Measurements from ENCODE around the gene DUOXA1. TPM values are rescaled to one million over a fixed set of nuclear protein-coding genes. Genes with fewer than 3 reads are reported as not detected.
A peak's percentile ranks its signal among the peaks of the same experiment; 100 is the strongest.

Gene DUOXA1
- polyA plus RNA-seq, 2 donors = 145 to 174 TPM

- 23 to 41% methylated on average over 42 to 57 of the region's 57 CpGs for WGBS, 2 donors
- H3K4me3 ChIP-seq (ENCODE audit: low read depth in 1 of 2, low read length in 2 of 2) = no peak overlapping the region
- peaks cover 6 to 12% of the 10 kb centered on the region in 2 donors for H3K4me1 ChIP-seq (ENCODE audit: control insufficient read depth in 2 of 2, insufficient read depth in 2 of 2, low read length in 1 of 2)
- H3K27me3 ChIP-seq (ENCODE audit: control insufficient read depth in 1 of 2, insufficient read depth in 2 of 2, low read length in 2 of 2) = no peaks in the 10 kb centered on the region
- peaks cover 0 to 34% of the 10 kb centered on the region in 2 donors for H3K36me3 ChIP-seq (ENCODE audit: control insufficient read depth in 2 of 2, insufficient read depth in 2 of 2, low read length in 1 of 2)
- no peaks in the 10 kb centered on the region for H3K9me3 ChIP-seq (ENCODE audit: control insufficient read depth in 2 of 2, insufficient read depth in 1 of 2, low read depth in 1 of 2, low read length in 1 of 2)
- peak overlapping the region in 1 of 2 donors; percentile 47 for H3K27ac ChIP-seq (ENCODE audit: low read depth in 2 of 2, low read length in 1 of 2)
Measured at GRCh38 chr15:45134682-45135604, 5.3 kb upstream of the DUOXA1 start.

DNA sequence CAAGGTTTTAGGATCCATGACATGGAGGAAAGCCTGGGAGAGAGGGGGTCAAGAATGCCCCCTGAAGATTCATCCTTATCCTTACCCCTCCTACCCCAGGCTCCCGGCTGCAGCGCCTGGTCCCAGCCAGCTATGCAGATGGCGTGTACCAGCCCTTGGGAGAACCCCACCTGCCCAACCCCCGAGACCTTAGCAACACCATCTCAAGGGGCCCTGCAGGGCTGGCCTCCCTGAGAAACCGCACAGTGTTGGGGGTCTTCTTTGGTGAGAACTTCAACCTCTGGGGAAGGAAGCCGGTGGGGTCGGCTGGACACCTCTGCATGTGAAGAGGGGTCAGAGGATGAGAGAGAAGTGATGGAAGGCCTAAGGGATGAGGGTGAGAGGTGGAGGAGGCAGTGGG lies 4.4 kb upstream of the DUOXA1 start:
- 94% methylated on average over 7 of the region's 7 CpGs for WGBS, 2 donors
- Histone ChIP-seq H3K4me1 (ENCODE audit: control insufficient read depth in 2 of 2, insufficient read depth in 2 of 2, low read length in 1 of 2) (peaks cover 6 to 12% of the 10 kb centered on the region in 2 donors), H3K36me3 (ENCODE audit: control insufficient read depth in 2 of 2, insufficient read depth in 2 of 2, low read length in 1 of 2) (peaks cover 0 to 25% of the 10 kb centered on the region in 2 donors), H3K9me3 (ENCODE audit: control insufficient read depth in 2 of 2, insufficient read depth in 1 of 2, low read depth in 1 of 2, low read length in 1 of 2) (no peaks in the 10 kb centered on the region), H3K27ac (ENCODE audit: low read depth in 2 of 2, low read length in 1 of 2) (no peak overlapping the region), H3K27me3 (ENCODE audit: control insufficient read depth in 1 of 2, insufficient read depth in 2 of 2, low read length in 2 of 2) (no peaks in the 10 kb centered on the region), H3K4me3 (ENCODE audit: low read depth in 1 of 2, low read length in 2 of 2) (no peak overlapping the region)

DNA sequence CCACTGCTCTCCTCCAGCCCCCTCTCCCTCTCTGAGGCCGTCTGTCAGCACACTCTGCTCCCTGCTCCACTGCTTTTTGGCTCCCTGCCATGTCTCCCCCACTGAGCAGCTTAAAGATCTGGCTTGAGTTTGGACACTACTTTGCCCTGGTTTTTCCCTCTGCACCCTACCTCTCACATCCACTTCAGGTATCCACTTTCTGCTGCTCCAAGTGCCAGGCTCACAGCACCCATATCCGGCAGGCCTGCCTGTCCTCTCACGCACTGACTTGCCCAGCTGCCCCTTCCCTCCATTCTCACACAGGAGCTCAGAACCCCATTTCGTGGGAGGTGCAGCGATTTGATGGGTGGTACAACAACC lies 3.9 kb upstream of the DUOXA1 start:
- Histone ChIP-seq H3K4me3 (ENCODE audit: low read depth in 1 of 2, low read length in 2 of 2) (no peak overlapping the region), H3K27ac (ENCODE audit: low read depth in 2 of 2, low read length in 1 of 2) (no peak overlapping the region), H3K4me1 (ENCODE audit: control insufficient read depth in 2 of 2, insufficient read depth in 2 of 2, low read length in 1 of 2) (peaks cover 6 to 12% of the 10 kb centered on the region in 2 donors), H3K27me3 (ENCODE audit: control insufficient read depth in 1 of 2, insufficient read depth in 2 of 2, low read length in 2 of 2) (no peaks in the 10 kb centered on the region), H3K9me3 (ENCODE audit: control insufficient read depth in 2 of 2, insufficient read depth in 1 of 2, low read depth in 1 of 2, low read length in 1 of 2) (no peaks in the 10 kb centered on the region), H3K36me3 (ENCODE audit: control insufficient read depth in 2 of 2, insufficient read depth in 2 of 2, low read length in 1 of 2) (peaks cover 0 to 21% of the 10 kb centered on the region in 2 donors)
- WGBS, 2 donors = 50 to 51% methylated on average over 5 of the region's 5 CpGs

DNA sequence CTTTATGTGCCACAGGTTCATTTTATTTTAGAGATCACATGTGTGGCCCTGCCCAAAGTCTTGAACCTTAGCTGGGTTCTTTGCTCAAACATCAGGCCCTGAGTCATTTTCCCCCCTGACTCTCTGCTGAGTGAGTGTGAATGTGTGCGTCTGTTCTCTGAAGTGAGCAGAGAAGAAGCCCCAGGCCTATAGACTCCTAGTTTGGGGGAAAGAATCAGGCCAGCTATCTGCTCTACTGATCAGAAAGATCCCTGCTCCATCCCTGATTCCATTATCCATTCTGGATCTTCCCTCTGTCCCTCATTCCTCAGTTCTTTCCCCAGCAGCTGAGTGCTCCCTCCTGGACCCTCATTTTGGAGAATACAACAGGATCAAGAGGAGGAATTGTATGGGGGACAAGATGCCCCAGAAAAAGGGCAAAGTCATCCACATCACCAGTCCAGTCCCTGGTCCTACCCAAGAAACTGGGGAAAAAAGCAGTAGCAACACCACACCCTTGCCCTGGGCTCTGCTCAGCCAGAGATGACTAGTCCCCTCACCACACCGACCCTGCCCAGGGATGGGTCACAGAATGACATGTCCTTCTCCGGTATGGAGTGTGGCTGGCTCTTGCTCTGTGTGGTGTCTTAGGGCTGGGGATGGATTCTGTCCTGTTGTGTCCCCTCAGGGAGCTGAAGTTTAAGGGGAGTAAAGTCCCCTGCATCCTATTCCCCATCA lies 3.3 kb upstream of the DUOXA1 start:
- H3K36me3 ChIP-seq (ENCODE audit: control insufficient read depth in 2 of 2, insufficient read depth in 2 of 2, low read length in 1 of 2) = peaks cover 0 to 18% of the 10 kb centered on the region in 2 donors
- H3K4me3 ChIP-seq (ENCODE audit: low read depth in 1 of 2, low read length in 2 of 2) = no peak overlapping the region
- no peak overlapping the region for H3K27ac ChIP-seq (ENCODE audit: low read depth in 2 of 2, low read length in 1 of 2)
- H3K4me1 ChIP-seq (ENCODE audit: control insufficient read depth in 2 of 2, insufficient read depth in 2 of 2, low read length in 1 of 2) = peaks cover 6 to 12% of the 10 kb centered on the region in 2 donors
- no peaks in the 10 kb centered on the region for H3K9me3 ChIP-seq (ENCODE audit: control insufficient read depth in 2 of 2, insufficient read depth in 1 of 2, low read depth in 1 of 2, low read length in 1 of 2)
- WGBS, 2 donors = 52 to 65% methylated on average over 3 of the region's 3 CpGs
- H3K27me3 ChIP-seq (ENCODE audit: control insufficient read depth in 1 of 2, insufficient read depth in 2 of 2, low read length in 2 of 2) = no peaks in the 10 kb centered on the region

DNA sequence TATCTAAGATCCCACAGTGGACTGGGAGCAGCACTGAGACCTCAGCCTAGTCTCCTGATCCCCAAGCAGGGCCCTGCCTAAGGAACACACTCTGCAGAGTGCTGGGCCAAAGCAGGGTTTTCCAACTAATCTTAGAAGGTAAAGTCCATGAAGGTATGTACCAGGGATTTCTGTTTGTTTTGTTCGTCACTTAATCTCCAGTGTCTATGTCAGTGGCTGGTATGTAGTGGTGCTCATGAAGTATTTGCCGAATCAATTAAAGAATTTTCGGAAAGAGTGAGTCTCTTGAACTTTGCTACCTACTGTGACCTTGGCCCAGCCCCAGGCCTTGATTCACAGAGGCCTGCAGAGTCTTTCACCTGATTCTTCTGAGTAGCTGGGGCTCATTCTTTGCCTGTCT lies 1.8 kb upstream of the DUOXA1 start:
- 77 to 85% methylated on average over 3 of the region's 3 CpGs for WGBS, 2 donors
- no peaks in the 10 kb centered on the region for H3K27me3 ChIP-seq (ENCODE audit: control insufficient read depth in 1 of 2, insufficient read depth in 2 of 2, low read length in 2 of 2)
- peak overlapping the region in 1 of 2 donors; percentile 72 for H3K4me3 ChIP-seq (ENCODE audit: low read depth in 1 of 2, low read length in 2 of 2)
- no peaks in the 10 kb centered on the region for H3K9me3 ChIP-seq (ENCODE audit: control insufficient read depth in 2 of 2, insufficient read depth in 1 of 2, low read depth in 1 of 2, low read length in 1 of 2)
- peaks cover 0 to 13% of the 10 kb centered on the region in 2 donors for H3K36me3 ChIP-seq (ENCODE audit: control insufficient read depth in 2 of 2, insufficient read depth in 2 of 2, low read length in 1 of 2)
- no peak overlapping the region for H3K27ac ChIP-seq (ENCODE audit: low read depth in 2 of 2, low read length in 1 of 2)
- H3K4me1 ChIP-seq (ENCODE audit: control insufficient read depth in 2 of 2, insufficient read depth in 2 of 2, low read length in 1 of 2) = peaks cover 6 to 12% of the 10 kb centered on the region in 2 donors

DNA sequence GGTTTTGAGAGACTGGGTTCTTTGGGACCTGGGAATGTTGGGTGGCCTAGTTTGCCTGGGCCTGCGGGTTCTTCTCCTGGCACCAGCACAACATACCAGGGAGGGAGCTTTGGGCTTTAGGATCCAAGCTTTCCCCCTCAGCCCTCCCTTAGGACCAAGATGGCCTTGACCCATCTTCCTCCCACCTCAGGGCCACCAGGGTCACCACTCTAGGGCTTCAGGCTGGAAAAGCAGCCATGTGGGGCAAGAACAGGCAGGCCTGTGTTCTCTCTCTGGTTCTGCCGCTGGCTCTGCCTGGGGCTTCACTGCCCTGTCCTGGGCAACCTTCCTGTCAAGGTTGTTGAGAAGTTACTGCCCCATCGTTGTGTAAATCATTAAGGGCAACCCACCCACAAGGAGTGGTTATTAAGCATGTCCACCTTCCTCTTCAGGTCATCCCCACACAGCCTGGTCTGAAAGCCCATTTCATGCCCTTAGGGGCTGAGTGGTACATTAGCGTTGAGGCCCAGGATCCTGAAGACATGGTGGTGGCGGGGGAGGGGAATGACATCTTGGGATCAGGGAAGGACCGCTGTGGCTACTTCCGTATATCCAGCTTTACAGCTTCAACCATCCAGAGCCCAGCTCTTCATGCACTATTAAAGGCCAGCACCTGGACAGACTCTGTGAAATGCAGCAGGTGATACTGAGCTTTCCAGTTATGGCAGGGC lies 767 bp upstream of the DUOXA1 start:
- peaks cover 6 to 12% of the 10 kb centered on the region in 2 donors for H3K4me1 ChIP-seq (ENCODE audit: control insufficient read depth in 2 of 2, insufficient read depth in 2 of 2, low read length in 1 of 2)
- peak overlapping the region; percentile 85 to 93 for H3K27ac ChIP-seq (ENCODE audit: low read depth in 2 of 2, low read length in 1 of 2)
- H3K36me3 ChIP-seq (ENCODE audit: control insufficient read depth in 2 of 2, insufficient read depth in 2 of 2, low read length in 1 of 2) = peaks cover 0 to 12% of the 10 kb centered on the region in 2 donors
- no peaks in the 10 kb centered on the region for H3K27me3 ChIP-seq (ENCODE audit: control insufficient read depth in 1 of 2, insufficient read depth in 2 of 2, low read length in 2 of 2)
- H3K9me3 ChIP-seq (ENCODE audit: control insufficient read depth in 2 of 2, insufficient read depth in 1 of 2, low read depth in 1 of 2, low read length in 1 of 2) = no peaks in the 10 kb centered on the region
- WGBS, 2 donors = 58 to 76% methylated on average over 7 of the region's 7 CpGs
- H3K4me3 ChIP-seq (ENCODE audit: low read depth in 1 of 2, low read length in 2 of 2) = peak overlapping the region; percentile 72 to 79

DNA sequence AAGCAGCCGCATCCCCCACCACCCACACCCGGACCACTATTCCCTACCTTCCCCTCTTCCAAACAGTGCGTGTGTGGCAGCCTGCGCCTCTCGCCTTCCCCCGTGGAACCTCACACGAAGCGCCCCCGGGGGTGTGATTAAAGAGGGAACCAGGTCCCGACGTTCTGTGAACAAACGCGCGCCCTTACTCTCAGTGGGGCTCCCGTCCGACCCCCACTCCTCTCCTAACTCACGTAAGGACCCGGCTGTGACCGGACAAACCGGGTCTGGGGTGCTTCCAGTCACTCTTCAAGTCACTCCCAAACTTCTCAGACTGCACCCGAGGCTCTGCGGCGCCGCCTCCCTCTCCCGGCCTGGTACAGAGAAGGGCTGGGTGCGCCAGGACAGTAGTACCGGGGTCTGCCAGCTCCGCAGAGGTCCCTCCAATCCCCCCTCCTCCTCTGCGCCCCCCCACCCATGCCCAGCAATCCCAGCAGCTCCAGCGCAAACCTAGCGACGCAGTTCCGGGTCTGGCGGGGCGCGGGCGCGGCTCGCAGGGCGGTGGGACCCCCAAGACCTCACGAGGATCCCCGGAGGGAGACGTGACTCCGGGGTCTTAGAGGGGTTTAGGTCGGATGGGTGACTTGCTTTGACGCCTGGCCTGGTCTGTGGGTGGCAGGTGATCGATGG lies 574 bp downstream of the DUOXA1 start:
- H3K27ac ChIP-seq (ENCODE audit: low read depth in 2 of 2, low read length in 1 of 2) = peak overlapping the region; percentile 90 to 93
- no peaks in the 10 kb centered on the region for H3K27me3 ChIP-seq (ENCODE audit: control insufficient read depth in 1 of 2, insufficient read depth in 2 of 2, low read length in 2 of 2)
- H3K4me3 ChIP-seq (ENCODE audit: low read depth in 1 of 2, low read length in 2 of 2) = peak overlapping the region; percentile 72 to 79
- no peaks in the 10 kb centered on the region for H3K9me3 ChIP-seq (ENCODE audit: control insufficient read depth in 2 of 2, insufficient read depth in 1 of 2, low read depth in 1 of 2, low read length in 1 of 2)
- peaks cover 0 to 12% of the 10 kb centered on the region in 2 donors for H3K4me1 ChIP-seq (ENCODE audit: control insufficient read depth in 2 of 2, insufficient read depth in 2 of 2, low read length in 1 of 2)
- 3 to 10% methylated on average over 46 to 47 of the region's 47 CpGs for WGBS, 2 donors
- H3K36me3 ChIP-seq (ENCODE audit: control insufficient read depth in 2 of 2, insufficient read depth in 2 of 2, low read length in 1 of 2) = peaks cover 0 to 6% of the 10 kb centered on the region in 2 donors

DNA sequence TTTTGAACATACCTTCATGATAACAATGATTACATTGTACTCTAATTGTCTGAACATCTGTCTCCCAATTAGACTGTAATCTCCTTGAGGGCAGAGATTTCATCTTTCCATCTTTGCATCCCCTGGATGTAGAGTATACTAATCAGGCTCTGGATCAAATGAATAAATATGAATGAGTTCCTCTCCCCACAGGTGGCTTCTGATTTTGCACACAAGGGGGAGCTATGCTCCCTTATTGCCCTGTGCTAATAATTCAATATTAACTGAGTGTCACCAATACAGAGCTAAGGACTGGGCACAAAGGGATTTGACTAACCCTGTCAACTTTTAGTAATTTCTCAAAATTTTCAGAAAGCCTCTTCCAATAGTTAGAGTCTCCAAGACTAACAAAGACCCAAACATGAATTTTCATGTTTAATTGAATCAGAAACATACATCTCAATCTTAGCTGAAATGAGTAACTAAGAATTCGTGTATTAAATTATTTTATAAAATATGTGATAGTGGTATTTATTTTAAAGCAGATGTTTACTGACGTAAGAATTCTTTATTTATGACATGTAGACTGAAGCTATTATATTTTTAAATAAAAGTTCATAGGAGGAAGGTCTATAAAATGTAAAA lies 3.0 kb downstream of the DUOXA1 start:
- Histone ChIP-seq H3K27me3 (ENCODE audit: control insufficient read depth in 1 of 2, insufficient read depth in 2 of 2, low read length in 2 of 2) (no peaks in the 10 kb centered on the region), H3K9me3 (ENCODE audit: control insufficient read depth in 2 of 2, insufficient read depth in 1 of 2, low read depth in 1 of 2, low read length in 1 of 2) (no peaks in the 10 kb centered on the region), H3K4me1 (ENCODE audit: control insufficient read depth in 2 of 2, insufficient read depth in 2 of 2, low read length in 1 of 2) (peaks cover 0 to 3% of the 10 kb centered on the region in 2 donors), H3K4me3 (ENCODE audit: low read depth in 1 of 2, low read length in 2 of 2) (no peak overlapping the region), H3K36me3 (ENCODE audit: control insufficient read depth in 2 of 2, insufficient read depth in 2 of 2, low read length in 1 of 2) (peaks cover 0 to 3% of the 10 kb centered on the region in 2 donors), H3K27ac (ENCODE audit: low read depth in 2 of 2, low read length in 1 of 2) (no peak overlapping the region)
- 67% methylated on average over 2 of the region's 2 CpGs for WGBS, 2 donors

All from esophagus (tissue), 2 donors.